Measurements from ENCODE around the gene KANK3.
A peak's percentile ranks its signal among the peaks of the same experiment; 100 is the strongest.
"Not testable (repeated sequence)": the region's sequence is repeated elsewhere in the genome, so short reads cannot be mapped to it uniquely, and the experiment has no call there.

KANK3 gene

GRCh38 chr19:8314981-8315640, 28.0 kb downstream of the KANK3 start:
- DNase-seq: not testable (repeated sequence)

- DNase-seq: no peak
Measured at GRCh38 chr19:8311461-8312260, 31.4 kb downstream of the KANK3 start.

- no peak for DNase-seq
Measured at GRCh38 chr19:8310342-8311055, 32.6 kb downstream of the KANK3 start.

GRCh38 chr19:8308891-8309291, 34.2 kb downstream of the KANK3 start:
- no peak for DNase-seq

GRCh38 chr19:8307965-8308866, 34.8 kb downstream of the KANK3 start, which contains the start of gene CD320:
Gene CD320, minus strand, starts transcription at chr19:8308358. Its CDS starts 68 bp downstream, at chr19:8308290.
- DNase-seq: peak; percentile 91

GRCh38 chr19:8307400-8307964, 35.6 kb downstream of the KANK3 start:
- peak; percentile 45 for DNase-seq

GRCh38 chr19:8306235-8307054, 36.6 kb downstream of the KANK3 start:
- no peak for DNase-seq

GRCh38 chr19:8305798-8306197, 37.3 kb downstream of the KANK3 start:
- no peak for DNase-seq

GRCh38 chr19:8304841-8305621, 38.0 kb downstream of the KANK3 start:
- DNase-seq: no peak

GRCh38 chr19:8302734-8303133, 40.3 kb downstream of the KANK3 start:
- no peak for DNase-seq

- DNase-seq: no peak
Measured at GRCh38 chr19:8302357-8302691, 40.7 kb downstream of the KANK3 start.

GRCh38 chr19:8291337-8291736, 51.7 kb downstream of the KANK3 start:
- not testable (repeated sequence) for DNase-seq

GRCh38 chr19:8276508-8276907, 66.6 kb downstream of the KANK3 start:
- not testable (repeated sequence) for DNase-seq

All from right forelimb (tissue), 1 donor.